ENCODE measurements around the gene RNLS. TPM values are rescaled to one million over a fixed set of nuclear protein-coding genes. Genes with fewer than 3 reads are reported as not detected.

RNLS gene
- total RNA-seq, 1 donor from 2014 or later = 3.7 TPM

GRCh38 chr10:88542522-88542921 lies 40.6 kb downstream of the RNLS start:
- DNase-seq (no peak), ATAC-seq (no peak)
- Histone ChIP-seq H3K27ac (no peak overlapping the region), H3K9me3 (no peaks in the 10 kb centered on the region), H3K36me3 (no peaks in the 10 kb centered on the region), H3K4me1 (peaks cover 7% of the 10 kb centered on the region), H3K27me3 (no peaks in the 10 kb centered on the region), H3K4me3 (no peak overlapping the region)
- no peak for TF ChIP-seq CTCF (IDR thresholded peaks at IDR 0.05)
- intact Hi-C loops (cut with DNase I) = no loop called here

DNA sequence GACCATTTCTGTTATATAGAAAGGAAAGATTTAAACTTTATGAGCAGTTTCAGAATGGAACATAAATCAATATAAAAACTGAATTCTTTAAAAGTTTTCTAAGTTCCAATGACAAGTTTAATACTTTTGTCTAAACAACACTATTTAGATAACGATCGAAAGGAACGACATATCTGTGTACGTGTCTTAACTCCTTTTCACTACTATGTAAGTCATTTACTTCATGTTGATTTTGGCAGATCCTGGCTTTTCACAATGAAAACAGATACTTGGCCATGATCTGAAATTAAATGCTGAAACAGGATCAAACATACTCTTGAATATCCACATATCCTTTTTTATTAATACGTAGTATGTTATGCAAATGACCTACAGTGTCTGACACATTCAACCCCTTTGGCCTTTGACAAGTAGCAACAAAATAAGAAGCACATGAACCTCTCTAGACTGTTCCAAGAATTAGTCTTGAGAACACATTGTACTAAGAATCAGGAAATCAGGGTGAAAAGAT lies 41.9 kb downstream of the RNLS start:
- H3K27me3 ChIP-seq = no peaks in the 10 kb centered on the region
- no peak for TF ChIP-seq CTCF (IDR thresholded peaks at IDR 0.05)
- no peak overlapping the region for H3K4me3 ChIP-seq
- no peaks in the 10 kb centered on the region for H3K9me3 ChIP-seq
- ATAC-seq (peak; percentile 70), DNase-seq (no peak)
- intact Hi-C loops (cut with DNase I) = no loop called here
- no peaks in the 10 kb centered on the region for H3K36me3 ChIP-seq
- H3K4me1 ChIP-seq = peaks cover 10% of the 10 kb centered on the region
- H3K27ac ChIP-seq = peak overlapping the region; percentile 48

GRCh38 chr10:88540351-88540750 lies 42.8 kb downstream of the RNLS start:
- H3K4me3 ChIP-seq = no peak overlapping the region
- H3K9me3 ChIP-seq = no peaks in the 10 kb centered on the region
- peak overlapping the region; percentile 48 for H3K27ac ChIP-seq
- H3K27me3 ChIP-seq = no peaks in the 10 kb centered on the region
- peaks cover 10% of the 10 kb centered on the region for H3K4me1 ChIP-seq
- DNase-seq (no peak), ATAC-seq (peak; percentile 38)
- TF ChIP-seq CTCF (IDR thresholded peaks at IDR 0.05) = no peak
- H3K36me3 ChIP-seq = no peaks in the 10 kb centered on the region
- intact Hi-C loops (cut with DNase I) = no loop called here

- intact Hi-C loops (cut with DNase I) = no loop called here
- Histone ChIP-seq H3K4me1 (peaks cover 10% of the 10 kb centered on the region), H3K36me3 (no peaks in the 10 kb centered on the region), H3K27ac (no peak overlapping the region), H3K9me3 (no peaks in the 10 kb centered on the region), H3K27me3 (no peaks in the 10 kb centered on the region), H3K4me3 (no peak overlapping the region)
- ATAC-seq (no peak), DNase-seq (no peak)
- TF ChIP-seq CTCF (IDR thresholded peaks at IDR 0.05) = no peak
These were observed 45.1 kb downstream of the RNLS start for GRCh38 chr10:88538048-88538447.

- Histone ChIP-seq H3K4me3 (no peak overlapping the region), H3K27me3 (no peaks in the 10 kb centered on the region), H3K9me3 (no peaks in the 10 kb centered on the region), H3K4me1 (peaks cover 10% of the 10 kb centered on the region), H3K27ac (no peak overlapping the region), H3K36me3 (no peaks in the 10 kb centered on the region)
- ATAC-seq = no peak
- intact Hi-C loops (cut with DNase I) = no loop called here
- no peak for TF ChIP-seq CTCF (IDR thresholded peaks at IDR 0.05)
- DNase-seq = no peak
These were observed 45.8 kb downstream of the RNLS start for GRCh38 chr10:88537322-88537721.

GRCh38 chr10:88536437-88536836 lies 46.7 kb downstream of the RNLS start:
- no peak overlapping the region for H3K4me3 ChIP-seq
- intact Hi-C loops (cut with DNase I) = no loop called here
- H3K27me3 ChIP-seq = no peaks in the 10 kb centered on the region
- DNase-seq (no peak), ATAC-seq (no peak)
- no peaks in the 10 kb centered on the region for H3K36me3 ChIP-seq
- no peak overlapping the region for H3K27ac ChIP-seq
- H3K4me1 ChIP-seq = peaks cover 3% of the 10 kb centered on the region
- H3K9me3 ChIP-seq = no peaks in the 10 kb centered on the region
- TF ChIP-seq CTCF (IDR thresholded peaks at IDR 0.05) = no peak
